AG20443 (cell line): ENCODE results near the gene MAPK14.
"Not testable (repeated sequence)": the region's sequence is repeated elsewhere in the genome, so short reads cannot be mapped to it uniquely, and the experiment has no call there.

Source experiments
- DNase-seq: peaks from one replicate; pipeline ENCODE4 v3.0.0; 2012; ENCODE audit warnings: low spot score, mixed read lengths

MAPK14 gene

DNA sequence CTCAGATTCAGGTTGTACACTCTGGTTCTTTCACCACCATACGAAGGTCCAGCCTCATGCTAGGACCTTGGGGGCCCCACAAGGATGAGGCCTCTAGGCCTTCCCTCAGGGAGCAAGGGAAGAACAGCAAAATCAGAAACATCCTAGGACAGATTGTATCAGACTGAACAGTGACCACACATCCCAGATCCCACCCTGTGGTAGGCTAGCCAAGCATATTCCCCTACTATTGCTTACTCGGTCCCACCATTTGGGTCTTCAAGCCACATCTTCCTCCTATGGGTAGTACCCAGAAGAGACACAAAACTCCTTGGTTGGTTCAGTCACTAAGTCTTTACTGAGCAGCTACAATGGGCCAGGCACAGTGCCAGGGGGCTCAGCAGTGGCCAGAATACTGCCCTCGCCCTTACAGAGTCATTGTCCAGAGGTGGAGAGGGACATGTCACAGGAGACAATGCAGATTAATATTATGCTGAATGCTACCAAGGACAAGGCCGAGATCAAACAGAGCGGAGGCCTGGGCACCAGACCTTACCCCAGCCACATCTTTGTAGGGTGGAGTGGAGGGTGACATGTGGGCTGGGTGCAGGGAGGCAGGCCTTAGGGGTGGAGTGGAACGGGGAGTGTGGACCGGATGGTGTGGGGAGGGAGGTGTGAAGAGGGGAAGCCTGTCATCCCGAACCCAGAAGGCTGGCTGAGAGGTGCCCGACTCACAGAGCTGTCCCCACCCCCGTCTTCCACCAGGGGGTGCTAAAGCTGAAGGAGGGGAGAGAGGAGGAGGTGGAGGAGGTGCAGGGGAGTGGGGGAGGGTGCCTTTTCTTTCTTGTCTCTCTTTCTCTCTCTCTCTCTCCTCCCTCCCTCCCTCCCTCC, 95.9 kb downstream of the MAPK14 start:
- DNase-seq, result peak; percentile 87

DNA sequence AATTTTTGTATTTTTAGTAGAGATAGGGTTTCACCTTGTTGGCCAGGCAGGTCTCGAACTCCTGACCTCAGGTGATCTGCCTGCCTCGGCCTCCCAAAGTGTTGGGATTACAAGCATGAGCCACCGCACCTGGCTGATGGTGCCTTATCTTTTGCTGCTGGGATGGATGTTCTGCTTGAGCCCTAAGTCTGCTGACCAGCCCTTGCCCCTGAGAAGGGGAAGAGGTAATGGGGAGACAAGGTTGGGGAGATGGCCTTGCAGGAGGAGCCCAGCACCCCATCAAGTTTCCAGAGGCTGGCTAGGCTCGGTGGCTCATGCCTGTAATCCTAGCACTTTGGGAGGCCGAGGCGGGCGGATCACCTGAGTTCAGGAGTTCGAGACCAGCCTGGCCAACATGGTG, 96.7 kb downstream of the MAPK14 start:
- not testable (repeated sequence) for DNase-seq

DNA sequence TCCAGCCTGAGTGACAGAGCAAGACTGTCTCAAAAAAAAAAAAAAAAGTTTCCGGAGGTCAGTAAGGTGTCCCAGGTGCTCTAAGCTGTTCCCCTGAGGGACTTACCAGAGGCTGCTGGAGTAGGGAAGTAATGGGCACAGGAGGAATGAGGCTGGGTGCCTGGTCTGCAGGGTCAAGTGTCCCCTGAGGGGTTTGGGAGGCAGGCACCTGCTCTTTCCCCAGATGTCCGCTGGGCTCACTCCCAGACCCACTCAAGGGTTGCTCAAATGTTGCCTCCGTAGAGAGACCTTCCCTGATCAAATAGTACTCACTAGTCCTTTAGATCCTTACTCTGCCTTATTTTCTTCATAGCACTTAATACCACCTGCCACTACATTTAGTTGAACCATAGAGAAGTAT, 97.3 kb downstream of the MAPK14 start:
- no peak for DNase-seq

DNA sequence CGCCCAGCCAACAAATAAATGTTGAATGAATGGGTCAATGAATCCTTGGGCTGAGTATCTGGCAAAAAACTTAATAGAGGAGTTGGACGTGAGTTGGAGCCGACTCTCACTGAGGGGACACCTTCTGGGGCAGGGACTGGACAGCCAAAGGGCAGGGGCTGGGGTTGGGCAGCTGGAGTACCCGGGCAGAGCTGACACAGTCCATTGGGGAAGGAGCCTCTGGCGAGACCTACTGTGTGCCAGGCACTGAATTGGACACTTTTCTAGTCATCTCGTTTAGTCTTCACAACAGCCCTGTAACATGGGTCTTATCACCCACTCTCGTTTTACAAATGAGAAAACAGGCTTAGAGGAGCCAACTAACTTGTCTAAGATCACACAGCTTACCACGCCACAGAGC, 98.0 kb downstream of the MAPK14 start:
- no peak for DNase-seq

DNA sequence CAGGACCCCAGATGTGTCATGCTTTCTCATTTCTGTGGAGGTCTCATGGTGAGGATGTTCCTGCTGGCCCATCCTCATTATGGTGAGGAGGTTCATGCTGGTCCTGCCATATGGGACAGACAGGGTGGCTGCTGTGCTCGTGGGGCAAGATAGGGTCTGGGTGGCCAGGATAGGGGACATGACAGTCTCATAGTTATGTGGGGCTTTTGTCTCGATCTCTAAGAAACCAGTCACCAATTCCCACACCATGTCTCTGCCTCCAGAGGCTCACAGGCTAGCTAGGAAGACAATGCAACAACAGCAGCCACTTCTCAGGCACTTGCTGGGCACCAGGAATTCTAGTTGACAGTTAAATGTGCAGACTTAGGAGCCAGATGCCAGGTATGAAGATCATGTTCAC, 98.5 kb downstream of the MAPK14 start:
- no peak for DNase-seq

DNA sequence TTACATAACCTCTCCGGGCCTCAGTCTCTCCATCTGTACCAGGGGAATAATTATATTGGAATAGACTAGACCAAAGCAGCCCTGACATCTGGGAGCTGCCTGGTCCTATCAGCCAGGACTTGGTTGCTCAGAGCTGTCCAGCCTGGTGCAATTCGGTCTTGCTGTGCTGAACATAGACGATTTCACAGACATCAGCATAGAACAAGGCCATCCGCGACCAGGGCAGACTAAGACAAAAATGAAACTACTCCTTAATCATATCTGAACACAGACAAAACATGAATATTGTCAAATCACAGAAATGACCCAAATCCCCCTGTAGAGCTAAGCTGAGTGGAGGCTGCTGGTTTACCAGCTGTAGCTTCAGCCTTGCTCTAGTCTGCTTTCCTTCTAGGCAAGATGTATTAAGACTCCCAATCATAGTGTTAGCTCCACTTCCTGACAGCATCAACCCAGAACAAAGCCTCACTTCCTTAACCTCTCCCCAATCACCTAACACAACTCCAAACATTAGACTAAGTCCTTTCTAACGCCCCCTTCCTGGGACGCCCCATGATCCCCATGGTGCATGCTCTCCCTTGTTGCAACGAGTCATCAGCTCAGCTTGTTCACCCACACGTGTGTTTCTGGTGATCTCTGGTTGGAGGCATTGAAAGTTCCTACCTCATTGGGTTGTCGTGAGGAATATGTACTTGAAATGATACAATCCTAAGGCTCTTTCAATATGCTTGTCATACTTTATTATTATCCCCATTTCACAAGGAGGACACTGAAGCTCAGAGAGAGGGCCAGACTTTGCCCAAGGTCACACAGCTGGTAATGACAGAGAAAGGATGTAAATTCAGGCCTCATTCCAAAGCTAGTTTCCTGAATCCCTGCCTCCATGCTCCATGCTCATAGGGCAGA, 99.2 kb downstream of the MAPK14 start:
- no peak for DNase-seq

DNA sequence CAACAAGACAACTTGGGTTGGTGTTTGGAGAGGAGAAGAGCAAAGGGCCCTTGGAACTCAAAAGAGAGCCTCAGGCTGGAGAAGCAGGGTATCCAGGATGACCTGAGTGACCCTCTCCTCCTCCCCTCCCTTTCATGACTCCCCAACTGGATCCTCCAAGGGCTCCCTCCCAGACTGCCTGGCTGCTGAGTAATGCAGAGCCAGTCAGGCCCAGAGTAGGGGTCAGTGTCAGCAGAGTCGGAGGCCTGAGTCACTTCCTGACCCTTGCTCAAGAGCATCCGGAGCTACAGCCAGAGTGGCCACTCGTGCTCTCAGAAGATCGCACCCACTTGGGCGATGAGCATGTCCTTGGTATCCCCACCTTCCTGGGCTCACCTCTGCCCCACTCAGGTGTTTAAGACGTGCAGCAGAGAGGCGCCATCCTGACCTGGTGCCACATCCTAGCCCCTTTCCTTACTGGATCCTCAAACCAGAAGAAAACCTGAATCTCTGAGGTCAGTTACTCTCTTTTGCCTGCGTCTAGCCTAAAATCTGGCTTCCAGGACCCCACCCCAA, 99.9 kb downstream of the MAPK14 start:
- peak; percentile 93 for DNase-seq

DNA sequence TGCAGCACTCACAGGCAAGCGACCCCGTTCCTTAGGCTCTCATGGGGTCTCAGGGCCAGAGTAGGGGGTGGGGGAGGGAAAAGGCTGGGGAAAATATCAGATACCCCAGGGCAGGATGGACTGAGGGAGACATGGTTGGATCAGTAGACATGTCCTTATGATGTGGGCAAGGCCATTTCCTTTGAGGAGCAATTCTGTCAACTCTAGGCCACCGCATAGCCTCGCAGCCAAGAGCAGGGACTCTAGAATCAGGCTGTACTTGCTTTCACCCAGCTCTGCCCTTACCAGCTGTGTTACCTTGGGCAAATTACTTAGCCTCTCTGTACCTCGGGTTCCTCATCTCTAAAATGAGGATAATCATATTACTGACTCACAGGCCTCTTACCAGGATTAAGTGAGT, 100.5 kb downstream of the MAPK14 start:
- no peak for DNase-seq

DNA sequence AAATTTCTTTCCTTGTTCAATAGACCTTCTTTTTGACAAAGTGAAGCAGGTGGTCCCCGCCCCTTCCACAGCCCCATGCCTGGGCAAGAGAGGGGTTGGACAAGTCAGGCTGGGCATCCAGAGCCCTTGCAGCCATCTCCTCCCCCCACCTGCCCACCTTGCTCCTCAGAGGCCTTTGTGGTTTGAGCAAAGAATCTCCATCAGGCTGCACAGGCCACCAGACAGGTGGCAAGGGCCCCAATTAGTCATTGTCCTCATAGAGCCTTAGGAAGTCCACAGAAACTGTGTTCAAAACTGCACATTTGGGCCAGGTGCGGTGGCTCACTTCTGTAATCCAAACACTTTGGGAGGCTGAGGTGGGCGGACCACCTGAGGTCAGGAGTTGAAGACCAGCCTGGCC, 101.2 kb downstream of the MAPK14 start:
- DNase-seq, result no peak

DNA sequence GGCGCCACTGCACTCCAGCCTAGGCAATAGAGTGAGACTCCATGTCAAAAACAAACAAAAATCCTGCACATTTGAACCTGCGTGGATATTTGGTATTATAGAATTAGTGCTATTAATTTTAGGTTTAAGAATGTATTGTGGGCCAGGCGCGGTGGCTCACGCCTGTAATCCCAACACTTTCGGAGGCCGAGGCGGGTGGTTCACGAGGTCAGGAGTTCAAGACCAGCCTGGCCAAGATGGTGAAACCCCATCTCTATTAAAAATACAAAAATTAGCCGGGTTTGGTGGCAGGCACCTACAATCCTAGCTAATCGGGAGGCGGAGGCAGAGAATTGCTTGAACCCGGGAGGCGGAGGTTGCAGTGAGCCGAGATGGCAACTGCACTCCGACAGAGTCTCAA, 101.7 kb downstream of the MAPK14 start:
- not testable (repeated sequence) for DNase-seq

DNA sequence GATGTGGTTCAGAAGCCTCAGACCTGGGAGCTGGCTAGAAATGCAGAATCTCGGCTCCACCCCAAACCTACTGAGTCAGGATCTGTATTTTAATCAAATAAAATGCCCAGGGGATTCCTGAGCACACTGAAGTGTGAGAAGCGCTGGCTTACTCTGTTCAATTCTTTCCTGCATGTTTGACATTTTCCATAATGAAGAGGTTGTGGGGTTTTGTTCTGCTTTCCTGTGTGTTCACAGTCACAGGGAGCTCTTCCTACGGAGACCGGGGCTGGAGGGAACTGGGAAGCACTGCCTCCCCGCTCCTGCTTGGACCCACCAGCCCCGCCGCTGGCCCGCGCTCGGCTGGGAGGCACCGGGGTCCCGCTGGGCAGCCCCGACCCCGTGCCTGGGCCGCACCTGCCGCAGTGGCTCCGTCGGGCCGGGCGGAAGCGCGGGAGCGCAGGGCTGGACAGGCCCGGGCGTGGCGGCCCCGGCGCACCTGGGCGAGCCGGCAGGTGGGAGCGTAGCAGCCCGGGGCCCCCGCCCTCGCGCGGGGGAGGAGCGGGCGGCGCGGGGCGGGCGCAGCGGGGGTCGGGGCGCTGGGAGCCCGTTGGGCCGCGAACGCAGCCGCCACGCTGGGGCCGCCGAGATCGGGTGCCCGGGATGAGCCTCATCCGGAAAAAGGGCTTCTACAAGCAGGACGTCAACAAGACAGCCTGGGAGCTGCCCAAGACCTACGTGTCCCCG, 102.5 kb downstream of the MAPK14 start, which contains the start of gene MAPK13:
Gene MAPK13 (plus strand): TSS at position 573 of the 726 bp plus-strand sequence. CDS start 70 bp downstream, at position 643.
- DNase-seq, result peak; percentile 30

DNA sequence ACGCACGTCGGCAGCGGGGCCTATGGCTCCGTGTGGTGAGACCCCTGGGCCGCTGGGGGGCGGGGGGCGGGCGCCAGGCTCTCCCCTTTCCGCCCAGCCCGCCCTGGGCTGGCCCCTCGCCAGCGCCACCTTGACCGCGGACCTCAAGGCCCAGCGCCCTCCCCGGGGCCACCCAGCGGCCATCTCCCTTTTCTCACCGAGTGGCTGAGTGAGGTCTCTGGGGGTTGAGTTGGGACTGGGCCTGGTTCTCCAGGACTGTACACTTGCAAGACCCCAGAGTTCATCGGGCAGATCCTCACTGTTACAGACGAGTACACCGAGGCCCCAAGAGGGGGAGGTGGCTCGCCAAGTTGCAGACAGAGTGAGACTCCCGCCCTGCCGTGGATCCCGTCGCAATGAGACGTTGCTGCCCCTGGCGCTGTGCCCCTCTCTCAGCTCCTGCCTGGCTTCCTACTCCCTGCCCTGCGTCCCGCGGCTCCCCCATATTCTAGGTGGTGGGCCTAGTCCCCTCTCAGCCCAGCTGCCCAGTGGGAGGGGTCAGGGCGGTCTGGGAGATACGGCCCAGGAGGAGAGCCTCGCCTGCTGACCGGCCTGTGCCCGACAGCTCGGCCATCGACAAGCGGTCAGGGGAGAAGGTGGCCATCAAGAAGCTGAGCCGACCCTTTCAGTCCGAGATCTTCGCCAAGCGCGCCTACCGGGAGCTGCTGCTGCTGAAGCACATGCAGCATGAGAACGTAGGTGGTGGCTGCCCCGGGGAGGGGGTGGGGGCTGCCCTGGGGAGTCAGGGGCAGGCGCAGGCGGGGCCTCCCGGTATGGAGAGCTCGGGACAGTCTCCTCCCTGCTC, 103.3 kb downstream of the MAPK14 start:
- peak; percentile 51 for DNase-seq

DNA sequence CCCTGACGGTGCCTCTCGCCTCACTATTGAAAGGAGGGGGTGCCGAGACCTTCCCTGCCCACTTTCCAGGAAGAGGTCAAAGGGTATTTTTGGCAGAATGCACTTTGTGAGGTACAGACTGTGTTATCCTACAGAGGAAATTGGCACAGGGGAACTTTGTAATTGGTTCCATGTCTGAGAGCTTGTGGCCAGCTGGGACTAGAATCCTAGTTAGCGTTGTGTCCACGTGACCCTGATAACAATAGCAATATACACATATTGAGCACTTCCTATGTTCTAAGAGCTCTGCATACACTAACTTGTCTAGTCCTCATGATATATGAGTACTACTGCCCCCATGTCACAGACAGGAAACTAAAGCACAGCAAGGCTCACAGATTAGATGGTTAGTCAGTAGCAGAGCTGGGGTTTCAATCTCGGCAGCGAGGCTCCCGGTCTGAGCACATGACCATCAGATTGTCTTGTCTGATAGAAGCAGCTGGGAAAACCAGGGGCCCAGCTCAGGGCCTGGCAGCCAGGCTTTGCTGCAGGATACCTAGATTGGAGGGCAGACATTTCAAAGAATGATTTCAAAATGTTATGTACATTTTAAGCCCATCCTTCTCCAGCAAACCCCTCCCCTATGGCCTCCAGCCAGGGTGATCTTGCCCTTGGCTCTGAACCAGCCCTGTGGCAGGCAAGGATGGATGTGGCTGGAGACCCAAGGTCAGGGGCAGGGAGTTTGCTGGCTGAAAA, 104.1 kb downstream of the MAPK14 start:
- DNase-seq, result peak; percentile 38

DNA sequence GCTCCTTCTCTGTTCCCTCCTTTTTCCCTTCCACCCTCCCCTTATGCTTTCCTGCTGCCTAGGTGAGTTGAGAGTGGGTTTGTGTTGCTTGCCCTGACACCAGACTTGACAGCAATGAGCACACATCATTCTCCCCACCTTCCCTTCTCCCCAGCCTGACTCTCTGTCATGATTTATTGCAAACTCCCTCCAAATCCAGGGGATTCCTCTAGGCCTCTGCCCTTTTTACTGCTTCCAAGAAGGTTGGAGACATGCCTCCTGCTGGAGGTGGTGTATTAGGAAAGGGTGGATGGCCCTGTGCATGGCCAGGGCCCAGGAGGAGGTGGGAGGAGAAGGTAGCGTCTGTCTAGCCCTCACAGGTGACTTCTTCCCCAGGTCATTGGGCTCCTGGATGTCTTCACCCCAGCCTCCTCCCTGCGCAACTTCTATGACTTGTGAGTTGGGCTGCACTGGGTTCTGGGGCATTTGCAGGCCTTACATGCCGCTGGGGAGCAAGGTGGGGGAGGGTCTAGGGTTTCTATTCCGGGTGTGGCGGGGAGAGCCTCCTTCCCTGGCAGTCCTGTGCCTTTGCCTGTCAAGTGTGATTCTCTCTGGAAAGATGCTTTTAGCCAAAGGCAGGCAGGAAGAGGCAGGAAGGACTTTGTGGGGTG, 104.8 kb downstream of the MAPK14 start:
- DNase-seq, result no peak

DNA sequence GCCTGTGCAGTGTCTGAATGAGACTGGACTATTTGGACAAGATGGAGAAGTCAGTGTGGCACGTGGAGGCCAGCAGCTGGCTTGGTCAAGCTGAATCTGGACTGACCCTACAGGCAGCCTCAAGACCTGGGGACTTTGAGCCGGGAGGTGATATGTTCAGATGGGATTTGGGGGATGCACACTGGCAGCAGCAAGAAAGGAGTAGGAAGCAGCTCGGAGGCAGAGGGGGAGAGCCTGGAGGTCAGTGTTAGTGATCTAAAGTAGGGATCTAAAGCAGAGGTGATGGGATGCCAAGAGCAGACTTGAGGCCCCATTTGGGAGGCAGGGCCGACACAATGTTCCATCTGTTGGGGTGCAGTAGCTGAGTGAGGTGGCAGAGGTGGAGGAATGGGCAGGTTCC, 105.5 kb downstream of the MAPK14 start:
- DNase-seq, result no peak

DNA sequence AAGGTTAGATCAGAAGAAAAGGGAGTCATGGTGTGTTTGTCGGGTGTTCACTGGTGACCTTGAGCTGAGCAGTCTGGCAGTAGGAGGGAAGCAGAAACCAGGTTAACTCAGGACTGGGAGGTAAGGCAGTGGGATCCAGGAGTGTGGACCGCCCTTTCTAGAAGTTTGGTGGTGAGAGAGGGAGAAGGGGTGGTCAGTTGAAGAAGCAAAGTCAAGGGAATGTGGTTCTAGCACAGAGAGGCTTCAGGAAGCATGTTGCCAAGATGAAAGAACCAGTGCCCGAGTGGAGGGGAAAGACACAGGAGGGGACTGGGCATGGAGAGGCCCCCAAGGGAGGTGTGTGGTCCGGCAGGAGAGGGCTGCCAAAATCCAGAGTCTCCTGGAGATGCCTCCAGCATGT, 106.3 kb downstream of the MAPK14 start:
- no peak for DNase-seq

DNA sequence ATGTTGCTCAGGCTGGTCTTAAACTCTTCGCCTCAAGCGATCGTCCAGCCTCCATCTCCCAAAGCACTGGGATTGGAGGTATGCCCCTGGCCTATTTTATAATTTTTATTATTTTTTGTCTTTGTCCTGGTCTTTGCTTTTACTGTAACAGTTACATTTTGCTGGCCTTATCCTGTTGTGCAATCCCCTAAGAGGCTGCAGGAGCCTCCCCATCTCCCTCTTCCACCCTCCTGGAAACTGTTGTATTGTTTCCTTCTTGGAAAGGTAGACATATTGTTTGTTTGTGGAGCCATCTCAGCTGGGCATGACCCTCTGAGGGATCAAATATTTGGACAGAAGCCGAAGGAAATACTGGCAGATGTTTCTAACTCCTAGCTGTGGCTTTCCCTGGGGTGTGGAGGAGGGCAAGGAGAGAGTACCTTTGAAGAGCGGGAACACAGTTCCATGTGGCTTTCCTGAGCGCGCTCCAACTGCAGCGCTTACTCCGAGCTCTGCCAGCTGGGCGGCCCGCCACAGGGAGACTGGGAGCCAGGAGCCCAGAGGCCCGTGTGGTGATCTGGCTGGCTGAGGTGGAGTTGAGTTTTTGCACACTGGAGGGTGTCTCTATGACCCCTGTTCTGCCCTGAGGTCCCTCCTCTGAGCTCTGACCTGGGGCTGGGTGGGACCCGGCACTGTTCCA, 107.6 kb downstream of the MAPK14 start:
- no peak for DNase-seq

DNA sequence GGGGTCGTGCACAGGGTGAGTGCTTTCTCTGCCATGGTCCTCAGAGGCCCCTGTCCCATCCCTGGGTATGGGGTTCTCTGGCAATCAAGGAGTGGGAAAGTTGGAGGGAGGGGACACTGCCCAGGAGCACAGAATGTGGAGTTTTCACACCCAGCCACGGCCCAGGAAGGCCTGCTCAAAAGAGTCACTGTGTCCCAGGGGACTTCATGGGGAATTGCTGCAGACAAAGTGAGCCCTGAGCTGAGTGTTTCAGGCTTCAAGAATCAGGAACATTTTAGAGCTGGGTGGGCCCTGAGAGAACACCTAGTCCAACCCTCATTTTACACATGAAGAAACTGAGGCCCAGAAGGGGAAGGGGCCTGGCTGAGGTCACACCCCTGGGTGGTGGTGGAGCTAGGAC, 108.4 kb downstream of the MAPK14 start:
- no peak for DNase-seq

DNA sequence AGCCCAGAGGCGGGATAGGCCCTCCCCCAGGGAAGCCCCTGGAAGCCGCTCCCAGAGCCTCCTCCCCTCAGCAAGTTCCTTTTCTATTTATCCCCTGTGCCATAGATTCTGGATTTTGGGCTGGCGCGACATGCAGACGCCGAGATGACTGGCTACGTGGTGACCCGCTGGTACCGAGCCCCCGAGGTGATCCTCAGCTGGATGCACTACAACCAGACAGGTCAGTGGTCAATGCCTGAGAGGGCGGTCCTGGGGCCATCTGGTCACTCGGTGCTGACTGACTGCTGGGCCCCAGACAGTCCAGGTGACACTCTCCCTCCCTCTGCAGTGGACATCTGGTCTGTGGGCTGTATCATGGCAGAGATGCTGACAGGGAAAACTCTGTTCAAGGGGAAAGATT, 108.9 kb downstream of the MAPK14 start:
- no peak for DNase-seq
